Thoracic aorta (tissue), 2 donors: ENCODE data around the gene UNC5A. TPM values are rescaled to one million over a fixed set of nuclear protein-coding genes. Genes with fewer than 3 reads are reported as not detected.
A peak's percentile ranks its signal among the peaks of the same experiment; 100 is the strongest.

Experiments
- ATAC-seq: fragments of 150-250 bp; one replicate; pipeline ENCODE4 v1.8.0; 2017; ENCODE audit warnings: low read depth; ENCODE audit not compliant: insufficient number of reproducible peaks, low FRiP score
- DNase-seq: peaks from one replicate; pipeline ENCODE4 v3.0.0-alpha.2; 2020; ENCODE audit warnings: low spot score
- H3K27ac ChIP-seq, 2 donors: fragments of 200-600 bp; sonication (generic); 1 replicate in 1 of 2; 2 replicates in 1 of 2; pipeline ENCODE4 v1.5.1; 2016; ENCODE audit warnings: mild to moderate bottlenecking in 2 of 2, moderate library complexity in 2 of 2
- H3K27me3 ChIP-seq: fragments of 200-600 bp; sonication (generic); replicated peaks from 2 replicates; pipeline ENCODE4 v1.6.0; 2016; ENCODE audit warnings: mild to moderate bottlenecking; ENCODE audit not compliant: insufficient read depth
- H3K36me3 ChIP-seq: fragments of 200-600 bp; sonication (generic); one replicate; pipeline ENCODE4 v1.5.1; 2016
- H3K4me1 ChIP-seq, 2 donors: fragments of 200-600 bp; sonication (generic); 1 replicate in 1 of 2; 2 replicates in 1 of 2; pipeline versions ENCODE4 v1.5.1 to v1.6.0; 2016; ENCODE audit warnings: low read depth in 2 of 2, mild to moderate bottlenecking in 1 of 2; ENCODE audit not compliant: control insufficient read depth in 1 of 2
- H3K4me3 ChIP-seq: fragments of 200-600 bp; sonication (generic); 2 replicates; pipeline ENCODE4 v1.5.1; 2016; ENCODE audit warnings: mild to moderate bottlenecking
- H3K9me3 ChIP-seq: fragments of 200-600 bp; sonication (generic); 2 replicates; pipeline ENCODE4 v1.5.1; 2016
- total RNA-seq, 2 donors: library from RNA; depleted of rRNA; stranded (reverse); fragments of >200 nt; gene quantifications; one replicate each; pipeline versions ENCODE4 v1.1.0 to v1.2.3, GENCODE V29; 2016
- TF ChIP-seq, protein P1 (sequence below): fragments of 200-600 bp; sonication (generic); IDR thresholded peaks from one replicate; pipeline ENCODE4 v1.5.1; 2019; ENCODE audit warnings: antibody characterized with exemption

The UNC5A gene
- total RNA-seq, 2 donors from 2014 or later = not detected

DNA sequence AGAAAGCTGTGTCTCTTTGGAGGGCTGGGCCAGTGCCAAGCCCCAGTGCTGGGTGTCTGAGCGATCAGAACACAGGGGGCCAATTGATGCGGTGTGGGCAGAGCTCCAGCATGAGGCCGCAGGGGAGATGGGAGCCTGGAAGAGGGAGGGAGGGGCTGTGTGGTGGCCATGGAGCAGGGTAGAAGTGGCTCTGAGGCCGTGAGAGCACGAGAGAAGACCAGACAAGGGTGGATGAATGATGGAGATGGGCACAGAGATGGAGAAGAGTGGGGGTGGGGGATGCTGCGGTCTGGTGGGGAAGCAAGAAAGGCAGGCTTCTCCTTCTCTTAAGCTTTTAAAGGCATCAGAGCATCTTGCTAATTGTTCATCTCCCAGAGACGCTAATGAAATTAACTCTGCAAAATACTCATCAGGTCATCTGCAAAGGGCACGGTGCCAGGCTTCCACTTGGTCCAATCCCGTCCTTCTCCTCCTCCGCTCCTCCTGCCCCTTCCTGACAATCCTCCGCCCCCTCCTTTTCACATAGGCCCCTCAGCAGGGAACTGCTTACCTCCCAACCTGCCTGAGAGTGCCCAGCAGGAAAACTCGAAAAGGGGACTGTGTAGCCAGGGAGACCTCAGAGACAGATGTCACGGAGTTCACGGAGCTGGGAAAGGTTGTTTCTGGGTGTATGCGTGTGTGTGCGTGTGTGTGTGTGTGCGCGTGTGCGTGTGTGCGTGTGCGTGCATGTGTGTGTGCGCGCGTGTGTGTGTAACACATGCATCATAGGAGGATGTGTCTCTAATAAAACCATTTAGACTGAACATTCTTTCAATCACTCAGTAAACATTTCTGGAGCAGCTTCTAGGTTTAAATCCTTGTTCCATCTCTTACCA, 7.1 kb upstream of the UNC5A start:
- TF ChIP-seq, protein P1, sequence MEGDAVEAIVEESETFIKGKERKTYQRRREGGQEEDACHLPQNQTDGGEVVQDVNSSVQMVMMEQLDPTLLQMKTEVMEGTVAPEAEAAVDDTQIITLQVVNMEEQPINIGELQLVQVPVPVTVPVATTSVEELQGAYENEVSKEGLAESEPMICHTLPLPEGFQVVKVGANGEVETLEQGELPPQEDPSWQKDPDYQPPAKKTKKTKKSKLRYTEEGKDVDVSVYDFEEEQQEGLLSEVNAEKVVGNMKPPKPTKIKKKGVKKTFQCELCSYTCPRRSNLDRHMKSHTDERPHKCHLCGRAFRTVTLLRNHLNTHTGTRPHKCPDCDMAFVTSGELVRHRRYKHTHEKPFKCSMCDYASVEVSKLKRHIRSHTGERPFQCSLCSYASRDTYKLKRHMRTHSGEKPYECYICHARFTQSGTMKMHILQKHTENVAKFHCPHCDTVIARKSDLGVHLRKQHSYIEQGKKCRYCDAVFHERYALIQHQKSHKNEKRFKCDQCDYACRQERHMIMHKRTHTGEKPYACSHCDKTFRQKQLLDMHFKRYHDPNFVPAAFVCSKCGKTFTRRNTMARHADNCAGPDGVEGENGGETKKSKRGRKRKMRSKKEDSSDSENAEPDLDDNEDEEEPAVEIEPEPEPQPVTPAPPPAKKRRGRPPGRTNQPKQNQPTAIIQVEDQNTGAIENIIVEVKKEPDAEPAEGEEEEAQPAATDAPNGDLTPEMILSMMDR = no peak
- H3K4me1 ChIP-seq = no peaks in the 10 kb centered on the region
- H3K36me3 ChIP-seq = no peaks in the 10 kb centered on the region
- no peak overlapping the region for H3K27ac ChIP-seq
- no peak overlapping the region for H3K4me3 ChIP-seq
- DNase-seq = no peak
- no peak for ATAC-seq
- no peaks in the 10 kb centered on the region for H3K27me3 ChIP-seq
- H3K9me3 ChIP-seq = no peaks in the 10 kb centered on the region

DNA sequence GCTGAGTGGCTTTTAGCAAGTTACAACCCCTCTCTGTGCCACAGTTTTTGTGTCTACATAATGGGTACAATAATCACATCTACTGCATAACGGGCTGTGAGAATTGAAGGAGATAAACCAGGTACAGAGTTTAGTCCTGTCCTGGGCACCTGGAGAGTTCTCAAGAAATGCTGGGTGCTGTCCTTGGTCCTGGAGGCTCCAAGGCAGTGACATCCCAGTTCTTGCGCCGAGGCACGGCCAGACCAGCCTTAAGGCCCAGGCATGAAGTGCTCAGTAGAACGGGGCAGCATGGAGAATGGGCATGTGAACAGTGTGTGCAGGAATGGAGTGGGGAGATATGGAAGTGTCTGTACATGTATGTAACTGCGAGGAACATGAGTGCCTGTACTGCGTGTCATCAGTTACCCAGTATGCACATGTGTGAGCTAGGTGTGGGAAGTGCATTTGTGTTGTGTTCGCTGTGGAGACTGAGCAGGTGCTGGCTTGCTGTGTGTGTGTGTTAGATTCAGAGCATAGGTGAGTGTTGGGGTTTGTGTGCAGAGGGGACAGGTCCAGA, 6.3 kb upstream of the UNC5A start:
- no peaks in the 10 kb centered on the region for H3K4me1 ChIP-seq
- TF ChIP-seq, protein P1 = no peak
- DNase-seq = no peak
- ATAC-seq = no peak
- no peaks in the 10 kb centered on the region for H3K27me3 ChIP-seq
- no peak overlapping the region for H3K4me3 ChIP-seq
- H3K36me3 ChIP-seq = no peaks in the 10 kb centered on the region
- H3K27ac ChIP-seq = no peak overlapping the region
- H3K9me3 ChIP-seq = no peaks in the 10 kb centered on the region

DNA sequence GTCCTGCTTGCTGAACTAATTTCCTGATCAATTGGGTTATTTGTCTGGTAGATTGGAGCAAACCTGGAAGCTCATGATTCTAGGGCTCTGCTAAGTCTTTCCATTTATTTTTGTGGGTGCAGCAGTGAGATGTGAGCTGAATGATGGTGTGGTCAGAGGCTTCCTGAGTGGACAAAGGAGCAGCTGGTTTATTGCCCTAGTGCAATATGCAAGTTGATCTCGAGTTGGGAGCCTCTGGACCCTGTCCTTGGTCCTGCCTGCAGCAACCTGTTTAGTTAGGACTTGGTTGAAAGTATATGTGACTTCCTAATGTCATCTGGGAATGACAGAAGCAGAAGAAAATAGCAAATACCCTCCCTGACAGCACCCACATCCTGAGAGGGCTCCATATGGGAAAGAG, 4.2 kb upstream of the UNC5A start:
- Histone ChIP-seq H3K27ac (no peak overlapping the region), H3K27me3 (no peaks in the 10 kb centered on the region), H3K36me3 (no peaks in the 10 kb centered on the region), H3K9me3 (no peaks in the 10 kb centered on the region), H3K4me1 (peaks cover 3 to 13% of the 10 kb centered on the region in 2 donors), H3K4me3 (no peak overlapping the region)
- TF ChIP-seq, protein P1 = no peak
- ATAC-seq (no peak), DNase-seq (no peak)

DNA sequence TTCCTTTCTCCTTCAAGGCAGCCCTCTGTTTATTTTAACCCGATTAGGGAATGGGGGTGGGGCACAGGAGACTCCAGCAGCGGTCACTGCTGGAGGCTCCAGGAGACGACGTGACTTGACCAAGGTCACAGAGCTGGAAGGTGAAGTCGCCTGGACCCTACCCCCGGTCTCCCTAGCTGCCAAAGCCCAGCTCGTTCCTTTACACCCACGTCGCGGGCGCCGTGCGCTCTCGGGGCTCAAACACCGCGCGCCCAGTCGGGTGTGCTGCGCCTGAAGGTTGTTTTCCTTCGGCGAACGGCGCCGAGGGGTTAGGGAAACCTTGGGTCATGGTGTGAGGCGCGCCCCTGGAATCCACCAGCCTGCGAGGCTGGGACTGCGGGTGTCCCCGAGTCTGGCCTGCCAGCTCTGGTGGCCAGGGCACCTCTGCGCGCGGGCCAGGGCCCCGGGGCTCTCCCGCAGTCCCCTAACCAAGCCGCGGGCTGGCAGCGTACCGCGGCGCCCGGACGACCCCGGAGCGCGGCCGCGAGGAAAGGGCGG, 747 bp upstream of the UNC5A start:
- H3K27me3 ChIP-seq = no peaks in the 10 kb centered on the region
- no peak overlapping the region for H3K27ac ChIP-seq
- DNase-seq (no peak), ATAC-seq (no peak)
- TF ChIP-seq, protein P1 = no peak
- no peaks in the 10 kb centered on the region for H3K36me3 ChIP-seq
- peaks cover 3 to 20% of the 10 kb centered on the region in 2 donors for H3K4me1 ChIP-seq
- H3K4me3 ChIP-seq = peak overlapping the region; percentile 47
- no peaks in the 10 kb centered on the region for H3K9me3 ChIP-seq

DNA sequence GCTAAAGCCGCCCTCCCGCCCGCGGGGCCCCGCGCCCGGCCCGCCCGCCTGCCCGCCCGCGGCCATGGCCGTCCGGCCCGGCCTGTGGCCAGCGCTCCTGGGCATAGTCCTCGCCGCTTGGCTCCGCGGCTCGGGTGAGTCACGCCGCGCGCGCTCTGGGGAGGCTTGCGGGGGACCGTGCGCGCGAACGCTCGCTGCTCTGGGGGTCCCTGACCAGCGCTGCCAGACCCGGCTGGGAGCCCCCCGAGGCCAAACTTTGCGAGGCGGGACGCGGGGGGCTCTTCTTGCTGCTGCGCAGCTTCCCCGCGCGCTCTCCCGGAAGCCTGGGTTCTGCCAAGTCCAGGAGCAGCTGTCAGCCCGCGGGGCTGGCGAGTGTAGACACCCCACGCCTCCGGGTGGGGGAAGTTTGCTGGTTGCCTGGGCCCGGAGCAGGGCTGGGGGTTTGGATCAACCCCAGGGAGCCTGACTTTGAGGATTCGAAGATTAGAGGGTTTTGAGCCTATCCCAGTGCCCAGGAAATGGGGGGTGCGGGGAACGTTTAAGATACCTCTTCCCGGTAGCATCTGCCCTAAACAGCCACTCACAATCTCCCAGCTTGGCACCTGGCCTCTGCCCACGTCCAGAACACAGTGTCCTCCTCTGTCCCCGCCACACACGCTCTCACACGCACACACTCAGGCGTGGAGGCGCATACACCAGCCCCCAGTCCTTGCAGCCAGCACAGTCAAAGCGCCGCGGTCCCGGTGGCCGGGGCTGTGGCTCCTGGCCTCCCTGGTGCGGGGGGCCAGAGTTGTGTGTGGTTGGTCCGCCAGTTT, 535 bp downstream of the UNC5A start:
- Histone ChIP-seq H3K27ac (no peak overlapping the region), H3K36me3 (no peaks in the 10 kb centered on the region), H3K4me1 (peaks cover 3 to 20% of the 10 kb centered on the region in 2 donors), H3K4me3 (peak overlapping the region; percentile 45), H3K27me3 (no peaks in the 10 kb centered on the region), H3K9me3 (no peaks in the 10 kb centered on the region)
- TF ChIP-seq, protein P1 = no peak
- DNase-seq = no peak
- no peak for ATAC-seq
